H9 (cell line): ENCODE results near the gene COMMD4. TPM values are rescaled to one million over a fixed set of nuclear protein-coding genes. Genes with fewer than 3 reads are reported as not detected.

Experiments used
- DNase-seq: peaks from one replicate; pipeline ENCODE4 v3.0.0-alpha.2; 2017
- H2AFZ ChIP-seq: one replicate; pipeline ENCODE4 v1.6.1; 2013; ENCODE audit warnings: mild to moderate bottlenecking, low read length, control low read depth, moderate library complexity
- H2AK5ac ChIP-seq: 2 replicates; pipeline ENCODE4 v1.6.1; 2013; ENCODE audit warnings: low read length, control low read depth, mixed read lengths; ENCODE audit not compliant: insufficient read length
- H2BK120ac ChIP-seq: one replicate; pipeline ENCODE4 v1.6.1; 2013; ENCODE audit warnings: low read depth, mild to moderate bottlenecking, low read length, control low read depth, inconsistent platforms; ENCODE audit not compliant: poor library complexity, severe bottlenecking
- H2BK12ac ChIP-seq: 2 replicates; pipeline ENCODE4 v1.6.1; 2013; ENCODE audit warnings: low read length, control low read depth, mixed read lengths, low read depth; ENCODE audit not compliant: insufficient read length
- H2BK15ac ChIP-seq: 2 replicates; pipeline ENCODE4 v1.6.1; 2013; ENCODE audit warnings: low read depth, low read length, control low read depth
- H2BK20ac ChIP-seq: one replicate; pipeline ENCODE4 v1.6.1; 2013; ENCODE audit warnings: low read depth, mild to moderate bottlenecking, low read length, control low read depth, inconsistent platforms; ENCODE audit not compliant: poor library complexity, severe bottlenecking
- H2BK5ac ChIP-seq: 2 replicates; pipeline ENCODE4 v1.6.1; 2013; ENCODE audit warnings: low read length, control low read depth, mixed read lengths; ENCODE audit not compliant: insufficient read length
- H3K14ac ChIP-seq: 2 replicates; pipeline ENCODE4 v1.6.1; 2013; ENCODE audit warnings: low read length, control low read depth; ENCODE audit not compliant: insufficient read depth
- H3K18ac ChIP-seq: 2 replicates; pipeline ENCODE4 v1.6.1; 2013; ENCODE audit warnings: low read depth, mild to moderate bottlenecking, mixed read lengths, low read length, control low read depth; ENCODE audit not compliant: insufficient read length
- H3K23ac ChIP-seq: 2 replicates; pipeline ENCODE4 v1.6.1; 2013; ENCODE audit warnings: low read length, control low read depth, mixed read lengths, low read depth; ENCODE audit not compliant: insufficient read length
- H3K23me2 ChIP-seq: 2 replicates; pipeline ENCODE4 v1.6.1; 2013; ENCODE audit warnings: low read depth, mild to moderate bottlenecking, mixed read lengths, low read length, control low read depth; ENCODE audit not compliant: insufficient read length, poor library complexity, severe bottlenecking
- H3K27ac ChIP-seq: 2 replicates; pipeline ENCODE4 v1.5.1; 2013; ENCODE audit warnings: low read length, control low read depth, mixed read lengths, low read depth; ENCODE audit not compliant: insufficient read length
- H3K27me3 ChIP-seq: 2 replicates; pipeline ENCODE4 v1.6.1; 2013; ENCODE audit warnings: low read length, control low read depth, inconsistent platforms; ENCODE audit not compliant: insufficient read depth
- H3K4ac ChIP-seq: 2 replicates; pipeline ENCODE4 v1.6.1; 2013; ENCODE audit warnings: low read depth, mild to moderate bottlenecking, control low read depth, inconsistent platforms, low read length, moderate library complexity
- H3K4me1 ChIP-seq: 2 replicates; pipeline ENCODE4 v1.6.1; 2013; ENCODE audit warnings: low read length, control low read depth, inconsistent platforms; ENCODE audit not compliant: insufficient read depth
- H3K4me2 ChIP-seq: 2 replicates; pipeline ENCODE4 v1.6.1; 2013; ENCODE audit warnings: low read length, control low read depth, mixed read lengths; ENCODE audit not compliant: insufficient read length, insufficient read depth
- H3K56ac ChIP-seq: 2 replicates; pipeline ENCODE4 v1.6.1; 2013; ENCODE audit warnings: low read depth, mild to moderate bottlenecking, mixed read lengths, low read length, control low read depth; ENCODE audit not compliant: insufficient read length
- H3K79me1 ChIP-seq: 2 replicates; pipeline ENCODE4 v1.6.1; 2013; ENCODE audit warnings: low read depth, mild to moderate bottlenecking, moderate library complexity, low read length, control low read depth, inconsistent platforms; ENCODE audit not compliant: insufficient read depth, poor library complexity, severe bottlenecking
- H3K79me2 ChIP-seq: 2 replicates; pipeline ENCODE4 v1.6.1; 2013; ENCODE audit warnings: low read length, control low read depth, inconsistent platforms; ENCODE audit not compliant: insufficient read depth
- H3K9ac ChIP-seq: 2 replicates; pipeline ENCODE4 v1.6.1; 2013; ENCODE audit warnings: low read length, control low read depth, mixed read lengths; ENCODE audit not compliant: insufficient read length; ENCODE audit errors: extremely low read depth
- H3K9me3 ChIP-seq: one replicate; pipeline ENCODE4 v1.6.1; 2013; ENCODE audit warnings: low read depth, low read length, inconsistent platforms; ENCODE audit not compliant: control insufficient read depth
- H3T11ph ChIP-seq: one replicate; pipeline ENCODE4 v1.6.1; 2013; ENCODE audit warnings: mild to moderate bottlenecking, low read length, control low read depth, inconsistent platforms
- H4K20me1 ChIP-seq: one replicate; pipeline ENCODE4 v1.6.1; 2013; ENCODE audit not compliant: control insufficient read depth, insufficient read length, insufficient read depth
- H4K5ac ChIP-seq: 2 replicates; pipeline ENCODE4 v1.6.1; 2013; ENCODE audit warnings: low read depth, mild to moderate bottlenecking, mixed read lengths, low read length, control low read depth; ENCODE audit not compliant: insufficient read length
- H4K8ac ChIP-seq: replicated peaks from 2 replicates; pipeline ENCODE4 v1.6.1; 2013; ENCODE audit warnings: low read length, control low read depth, mixed read lengths, low read depth; ENCODE audit not compliant: insufficient read length
- H4K91ac ChIP-seq: 2 replicates; pipeline ENCODE4 v1.6.1; 2013; ENCODE audit warnings: low read depth, mild to moderate bottlenecking, moderate library complexity, mixed read lengths, low read length, control low read depth; ENCODE audit not compliant: insufficient read length
- H3K27ac Mint-ChIP-seq, 3 experiments: 2 replicates in 2 of 3; 3 replicates in 1 of 3; pipeline ENCODE4 v1.8.0; 2020 to 2021; ENCODE audit warnings: mixed read lengths in 3 of 3, mild to moderate bottlenecking in 1 of 3, moderate library complexity in 1 of 3
- H3K27me3 Mint-ChIP-seq: 2 replicates; pipeline ENCODE4 v1.8.0; 2021; ENCODE audit warnings: low read depth, mild to moderate bottlenecking, moderate library complexity, mixed read lengths
- H3K36me3 Mint-ChIP-seq, 3 experiments: 2 replicates in 2 of 3; 3 replicates in 1 of 3; pipeline ENCODE4 v1.8.0; 2020 to 2021; ENCODE audit warnings: low read depth in 3 of 3, mixed read lengths in 3 of 3; ENCODE audit not compliant: insufficient read depth in 1 of 3
- H3K4me1 Mint-ChIP-seq, 2 experiments: 2 replicates each; pipeline ENCODE4 v1.8.0; 2020; ENCODE audit warnings: mixed read lengths in 2 of 2
- H3K4me3 Mint-ChIP-seq, 2 experiments: 2 replicates in 1 of 2; 3 replicates in 1 of 2; pipeline ENCODE4 v1.8.0; 2020 to 2021; ENCODE audit warnings: mild to moderate bottlenecking in 2 of 2, mixed read lengths in 2 of 2, moderate library complexity in 1 of 2
- H3K9me3 Mint-ChIP-seq, 2 experiments: 2 replicates in 1 of 2; 3 replicates in 1 of 2; pipeline ENCODE4 v1.8.0; 2020; ENCODE audit warnings: mild to moderate bottlenecking in 2 of 2, mixed read lengths in 2 of 2, moderate library complexity in 1 of 2
- CTCF ChIP-seq: fragments of 200-600 bp; sonication (generic); conservative IDR thresholded peaks from 3 replicates; pipeline ENCODE4 v1.8.0; 2021; ENCODE audit warnings: antibody characterized with exemption, mild to moderate bottlenecking
- WGBS: extraction: QIAGEN DNeasy Blood & Tissue Kit; methylation state at CpG from one replicate; pipeline ENCODE4 v1.1.7; 2013; ENCODE audit warnings: missing lambda C conversion rate, low lambda C conversion rate, mixed read lengths; ENCODE audit not compliant: insufficient read length; ENCODE audit errors: extremely low coverage; 5-methylcytosine and 5-hydroxymethylcytosine counted together
- total RNA-seq: library from RNA; stranded (reverse); gene quantifications from 2 replicates; pipeline ENCODE4 v1.2.1, GENCODE V29; 2021

The COMMD4 gene
- total RNA-seq, 1 experiment from 2014 or later, result 146 TPM

DNA sequence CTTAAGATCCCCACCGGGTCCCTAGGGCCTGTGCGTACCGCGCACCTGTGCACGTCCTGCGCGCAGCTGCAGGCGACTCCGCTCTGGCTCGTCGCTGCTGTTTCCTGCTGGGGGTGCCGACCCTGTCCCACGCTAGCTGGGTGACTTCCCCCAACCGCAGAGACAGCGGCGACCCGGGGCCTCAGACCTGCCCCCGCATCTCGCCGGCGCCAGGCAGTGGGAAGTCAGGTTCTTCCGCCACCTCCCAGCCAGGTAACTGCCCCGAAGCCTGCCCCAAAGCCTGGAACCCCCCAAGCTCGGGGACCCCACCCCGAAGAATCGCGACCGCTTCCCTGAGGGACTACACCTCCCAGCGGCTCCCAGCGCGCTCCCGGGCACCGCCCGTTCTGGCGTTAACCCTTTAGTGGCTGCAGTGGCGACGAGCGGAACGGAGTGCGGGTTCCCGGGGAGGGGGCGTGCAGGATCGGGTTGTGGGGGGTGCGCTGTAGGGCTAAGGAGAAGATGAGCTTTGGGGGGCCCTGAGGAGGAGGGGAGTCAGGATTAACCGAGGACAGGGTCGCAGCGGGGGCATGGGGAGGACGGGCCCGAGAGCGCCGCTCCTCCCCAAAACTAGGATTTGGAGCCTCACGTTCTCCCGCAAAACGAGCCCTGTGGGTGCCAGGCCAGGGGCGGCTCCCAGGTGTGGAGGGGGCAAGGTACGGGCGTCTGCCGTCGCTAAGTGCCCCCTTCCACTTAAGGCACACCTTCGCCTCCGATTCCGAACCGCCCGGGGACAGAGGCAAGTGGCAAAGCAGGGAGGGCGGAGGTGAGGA, 11.6 kb downstream of the COMMD4 start:
- DNase-seq, result peak; percentile 65
- Histone ChIP-seq H4K20me1 (no peaks in the 10 kb centered on the region), H3K27ac (no peak overlapping the region), H2BK5ac (no peak overlapping the region), H2BK120ac (no peak overlapping the region), H2BK20ac (no peak overlapping the region), H3K4ac (no peak overlapping the region), H3K9ac (no peak overlapping the region), H3K79me1 (no peaks in the 10 kb centered on the region), H3K4me2 (peak overlapping the region; percentile 90), H4K8ac (no peak overlapping the region), H3K27me3 (no peaks in the 10 kb centered on the region; the same call in 1 of the 2 replicates), H3K56ac (no peak overlapping the region), H2AFZ (no peak overlapping the region), H3K14ac (no peak overlapping the region), H4K91ac (no peak overlapping the region), H2BK12ac (no peak overlapping the region), H3K18ac (no peak overlapping the region), H3K23me2 (peaks cover 13% of the 10 kb centered on the region), H2BK15ac (no peak overlapping the region), H3T11ph (no peak overlapping the region), H3K9me3 (no peaks in the 10 kb centered on the region), H4K5ac (no peak overlapping the region), H3K79me2 (no peaks in the 10 kb centered on the region), H3K4me1 (no peaks in the 10 kb centered on the region), H2AK5ac (no peak overlapping the region), H3K23ac (no peak overlapping the region)
- Mint-ChIP-seq H3K36me3 (peaks cover 4 to 8% (median 5%) of the 10 kb centered on the region in 3 experiments; a peak in 5 of 7 replicates), H3K9me3 (no peaks in the 10 kb centered on the region), H3K4me3 (peak overlapping the region; percentile 67 to 93), H3K4me1 (peaks cover 10 to 11% of the 10 kb centered on the region in 2 experiments), H3K27ac (no peak overlapping the region), H3K27me3 (peaks cover 28% of the 10 kb centered on the region)
- no peak for TF ChIP-seq CTCF
- WGBS, result no CpG with 5 or more reads among the region's 65 CpGs
